Stimulated activated CD4-positive, alpha-beta T cell treated with anti-CD3 and anti-CD28 coated beads, TNF-alpha, amount 100 ng/mL, for 48 hours (primary cell): ENCODE data around the gene C21orf58.

Experiments used
- DNase-seq, 3 donors: peaks; one replicate each; pipeline ENCODE4 v3.0.0-alpha.2; 2020; ENCODE audit warnings: low read depth in 3 of 3

The C21orf58 gene

DNA sequence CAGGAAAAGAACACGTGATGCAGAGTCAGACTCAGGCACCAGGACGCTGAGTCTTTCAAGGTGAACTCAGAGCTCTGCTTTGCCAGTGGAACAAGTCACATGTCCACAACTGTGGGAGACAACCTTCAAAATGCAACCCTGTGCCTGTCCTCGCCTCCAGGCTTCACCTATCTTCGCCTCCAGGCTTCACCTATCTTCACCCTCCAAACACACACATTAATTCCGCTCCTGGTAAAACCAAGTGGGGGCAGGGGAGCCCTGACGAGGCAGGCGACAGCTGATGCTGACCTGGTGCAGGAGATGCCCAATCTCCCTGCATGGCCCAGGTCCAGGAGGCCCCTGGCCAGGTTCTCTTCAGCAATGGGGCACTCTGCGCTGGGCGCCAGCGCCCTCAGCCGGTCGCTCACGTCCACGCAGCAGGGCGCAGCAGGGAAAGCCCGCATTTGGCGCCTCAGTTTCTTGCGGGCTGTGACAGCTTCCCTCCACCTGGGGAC lies 67.1 kb downstream of the C21orf58 start:
- no peak for DNase-seq

- DNase-seq: no peak
Observed at GRCh38 chr21:46255758-46256337, 67.8 kb downstream of the C21orf58 start.

DNA sequence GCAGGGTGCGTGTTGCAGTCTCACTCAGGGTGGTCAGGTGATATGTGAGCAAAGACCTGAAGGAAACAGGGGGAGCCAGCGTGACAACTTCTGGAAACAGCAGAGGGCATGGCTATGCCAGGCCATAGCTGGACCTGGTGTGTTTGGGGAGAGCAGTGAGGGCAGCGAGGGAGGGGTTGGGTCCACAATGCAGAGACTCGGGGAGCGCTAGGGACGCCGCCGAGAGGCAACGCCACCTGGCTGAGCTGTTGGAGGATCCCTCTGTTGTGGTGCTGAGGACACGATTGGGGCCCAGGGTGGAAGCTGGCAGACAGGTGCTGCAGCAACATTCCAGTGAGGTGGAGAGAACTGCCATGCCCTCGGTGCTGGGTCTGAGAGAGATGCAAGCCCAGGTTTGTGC lies 68.5 kb downstream of the C21orf58 start:
- DNase-seq: no peak

- DNase-seq: no peak
Observed at GRCh38 chr21:46254208-46254975, 69.3 kb downstream of the C21orf58 start.

GRCh38 chr21:46253610-46254124 lies 70.0 kb downstream of the C21orf58 start:
- peak; percentile 15 to 44 (median 30) for DNase-seq

- DNase-seq: no peak
Observed at GRCh38 chr21:46252840-46253239, 70.8 kb downstream of the C21orf58 start.
